GM12891 (cell line): ENCODE data around the gene GPR39.

Source experiments
- PAX5 ChIP-seq: IDR thresholded peaks from 2 replicates; pipeline ENCODE4 v1.6.1; 2011; ENCODE audit warnings: low read length, moderate library complexity, mild to moderate bottlenecking; ENCODE audit not compliant: insufficient read depth, severe bottlenecking
- POLR2A ChIP-seq: IDR thresholded peaks from 2 replicates; pipeline ENCODE4 v1.6.1; 2011; ENCODE audit warnings: low read depth, low read length, control low read depth
- POLR2AphosphoS5 ChIP-seq: IDR thresholded peaks from 2 replicates; pipeline ENCODE4 v1.6.1; 2011; ENCODE audit warnings: low read depth, low read length, control low read depth
- SPI1 ChIP-seq: IDR thresholded peaks from 2 replicates; pipeline ENCODE4 v1.6.1; 2011; ENCODE audit warnings: low read depth, low read length, control low read depth
- TAF1 ChIP-seq: IDR thresholded peaks from 2 replicates; pipeline ENCODE4 v1.6.1; 2011; ENCODE audit warnings: low read depth, low read length, control low read depth

- no peak for TF ChIP-seq TAF1
- no peak for TF ChIP-seq POLR2A
- no peak for TF ChIP-seq POLR2AphosphoS5
- TF ChIP-seq PAX5 = no peak
- no peak for TF ChIP-seq SPI1
Measured at GRCh38 chr2:132488491-132488890, 71.9 kb downstream of the GPR39 start.
